PC-9 (cell line): ENCODE measurements around the gene CEP112. TPM values are rescaled to one million over a fixed set of nuclear protein-coding genes. Genes with fewer than 3 reads are reported as not detected.
"Not testable (repeated sequence)": the region's sequence is repeated elsewhere in the genome, so short reads cannot be mapped to it uniquely, and the experiment has no call there.

Experiments
- BruUV-seq: library from RNA; stranded (reverse); fragments of 400-500 nt; replicated peaks from 2 replicates; lab custom pipeline; 2021; lab: Mats Ljungman, UMichigan
- CTCF ChIA-PET: fragments of 300-600 bp; sonication (Branson Sonifier 250); formaldehyde crosslinking; loops from one replicate; lab custom pipeline; 2022; ENCODE audit warnings: antibody characterized with exemption; lab: Charles Lee
- POLR2A ChIA-PET: fragments of 300-600 bp; sonication (Branson Sonifier 250); formaldehyde crosslinking; loops from one replicate; lab custom pipeline; 2022; ENCODE audit warnings: antibody characterized with exemption; ENCODE audit not compliant: unreplicated experiment; lab: Charles Lee
- DNase-seq, 2 experiments: peaks; one replicate each; pipeline versions ENCODE4 v3.0.0 to v3.0.0-alpha.2; 2015 to 2022; ENCODE audit warnings: mixed read lengths in 1 of 2
- H2AFZ ChIP-seq: fragments of 200-600 bp; sonication (generic); 2 replicates; pipeline ENCODE4 v1.8.1; 2017; ENCODE audit warnings: antibody characterized with exemption
- H3F3A ChIP-seq: fragments of 200-600 bp; sonication (generic); 2 replicates; pipeline ENCODE4 v1.8.1; 2017; ENCODE audit warnings: antibody characterized with exemption, mild to moderate bottlenecking, low read depth; ENCODE audit not compliant: insufficient read depth
- H3K27ac ChIP-seq: fragments of 200-600 bp; sonication (generic); 2 replicates; pipeline ENCODE4 v1.6.1; 2016; ENCODE audit warnings: mixed run types
- H3K27me3 ChIP-seq: fragments of 200-600 bp; sonication (generic); 2 replicates; pipeline ENCODE4 v1.6.1; 2016; ENCODE audit warnings: low read depth, mixed run types; ENCODE audit not compliant: insufficient read depth
- H3K36me3 ChIP-seq: fragments of 200-600 bp; sonication (generic); 2 replicates; pipeline ENCODE4 v1.6.1; 2016; ENCODE audit warnings: low read depth, mixed run types
- H3K4me1 ChIP-seq: fragments of 200-600 bp; sonication (generic); replicated peaks from 2 replicates; pipeline ENCODE4 v1.6.1; 2016; ENCODE audit warnings: mixed run types; ENCODE audit not compliant: insufficient read depth
- H3K4me2 ChIP-seq: fragments of 200-600 bp; sonication (generic); 2 replicates; pipeline ENCODE4 v1.6.1; 2017; ENCODE audit warnings: mixed run types
- H3K4me3 ChIP-seq: fragments of 200-600 bp; sonication (generic); 2 replicates; pipeline ENCODE4 v1.6.1; 2016; ENCODE audit warnings: mixed run types
- H3K79me2 ChIP-seq: fragments of 200-600 bp; sonication (generic); 2 replicates; pipeline ENCODE4 v1.6.1; 2017; ENCODE audit warnings: low read depth, mixed run types
- H3K9me2 ChIP-seq: fragments of 200-600 bp; sonication (generic); 2 replicates; pipeline ENCODE4 v1.8.1; 2017; ENCODE audit warnings: mild to moderate bottlenecking; ENCODE audit not compliant: insufficient read depth
- H3K9me3 ChIP-seq: fragments of 200-600 bp; sonication (generic); 2 replicates; pipeline ENCODE4 v1.8.1; 2016; ENCODE audit warnings: low read depth; ENCODE audit not compliant: insufficient read depth
- H4K20me1 ChIP-seq: fragments of 200-600 bp; sonication (generic); 2 replicates; pipeline ENCODE4 v1.8.1; 2017; ENCODE audit not compliant: insufficient read depth
- CTCF ChIP-seq: fragments of 200-600 bp; sonication (generic); conservative IDR thresholded peaks from 2 replicates; pipeline ENCODE4 v1.6.1; 2017; ENCODE audit warnings: mixed run types, antibody characterized with exemption, mild to moderate bottlenecking, moderate library complexity
- EZH2 ChIP-seq: fragments of 200-600 bp; sonication (generic); IDR thresholded peaks from 2 replicates; pipeline ENCODE4 v1.8.0; 2017; ENCODE audit warnings: antibody characterized with exemption, low read depth
- intact Hi-C: fragments of 100-400 bp; cut with micrococcal nuclease; formaldehyde crosslinking; loops from one replicate; pipeline ENCODE4 v1.10.0; 2022; ENCODE audit not compliant: unreplicated experiment
- total RNA-seq: library from RNA; stranded (reverse); gene quantifications from 2 replicates; pipeline ENCODE4 v1.2.3, GENCODE V29; 2021

The CEP112 gene
- total RNA-seq, 1 experiment from 2014 or later, result 4.3 TPM

GRCh38 chr17:66085221-66085620 lies 106.7 kb downstream of the CEP112 start:
- intact Hi-C loops, result no loop called here
- BruUV-seq, result no TSS peak

GRCh38 chr17:66080670-66081069 lies 111.3 kb downstream of the CEP112 start:
- POLR2A ChIA-PET, result not testable (repeated sequence)

More at GRCh38 chr17:66085221-66085620, 106.7 kb downstream of the CEP112 start:
- TF ChIP-seq CTCF, result no peak
- no peak for TF ChIP-seq EZH2
- H3K27ac ChIP-seq, result no peak overlapping the region
- CTCF ChIA-PET, result no interaction called here
- H3K27me3 ChIP-seq, result no peaks in the 10 kb centered on the region
- H3K36me3 ChIP-seq, result no peaks in the 10 kb centered on the region
- 0 out of 2 replicates have a peak, but pooled peaks cover 3% of the 10 kb centered on the region for H3K9me2 ChIP-seq
- H2AFZ ChIP-seq, result no peak overlapping the region
- POLR2A ChIA-PET, result no interaction called here
- no peaks in the 10 kb centered on the region for H3F3A ChIP-seq
- no peaks in the 10 kb centered on the region for H3K4me1 ChIP-seq
- no peak overlapping the region for H3K4me2 ChIP-seq
- H3K9me3 ChIP-seq, result no peaks in the 10 kb centered on the region
- no peak for DNase-seq
- H4K20me1 ChIP-seq, result no peaks in the 10 kb centered on the region
- H3K4me3 ChIP-seq, result no peak overlapping the region
- H3K79me2 ChIP-seq, result no peaks in the 10 kb centered on the region

GRCh38 chr17:66076546-66077190 lies 115.3 kb downstream of the CEP112 start:
- Histone ChIP-seq H3K4me3 (no peak overlapping the region), H3K9me2 (no peaks in the 10 kb centered on the region), H2AFZ (no peak overlapping the region), H3K4me2 (no peak overlapping the region), H3K9me3 (no peaks in the 10 kb centered on the region), H3K79me2 (no peaks in the 10 kb centered on the region), H3K4me1 (no peaks in the 10 kb centered on the region), H3K36me3 (no peaks in the 10 kb centered on the region), H3K27me3 (no peaks in the 10 kb centered on the region), H3F3A (no peaks in the 10 kb centered on the region), H4K20me1 (no peaks in the 10 kb centered on the region), H3K27ac (no peak overlapping the region)
- TF ChIP-seq EZH2, result no peak
- no peak for TF ChIP-seq CTCF
- BruUV-seq, result no TSS peak
- ChIA-PET POLR2A (interaction anchor here (0.6 kb wide), 1 partner anchor 826 kb away, joined by 3 read pairs; no protein-coding TSS in a partner anchor), CTCF (no interaction called here)
- DNase-seq, result no peak
- intact Hi-C loops, result no loop called here

More at GRCh38 chr17:66080670-66081069, 111.3 kb downstream of the CEP112 start:
- H3K4me1 ChIP-seq, H3F3A ChIP-seq, BruUV-seq, H3K4me3 ChIP-seq, H2AFZ ChIP-seq, intact Hi-C loops, H3K27ac ChIP-seq, H3K79me2 ChIP-seq, DNase-seq, H3K36me3 ChIP-seq, H3K4me2 ChIP-seq, H3K27me3 ChIP-seq, H3K9me3 ChIP-seq, H4K20me1 ChIP-seq, CTCF ChIA-PET, H3K9me2 ChIP-seq: not testable (repeated sequence)
